Measurements from ENCODE around the gene DRD4.

DNA sequence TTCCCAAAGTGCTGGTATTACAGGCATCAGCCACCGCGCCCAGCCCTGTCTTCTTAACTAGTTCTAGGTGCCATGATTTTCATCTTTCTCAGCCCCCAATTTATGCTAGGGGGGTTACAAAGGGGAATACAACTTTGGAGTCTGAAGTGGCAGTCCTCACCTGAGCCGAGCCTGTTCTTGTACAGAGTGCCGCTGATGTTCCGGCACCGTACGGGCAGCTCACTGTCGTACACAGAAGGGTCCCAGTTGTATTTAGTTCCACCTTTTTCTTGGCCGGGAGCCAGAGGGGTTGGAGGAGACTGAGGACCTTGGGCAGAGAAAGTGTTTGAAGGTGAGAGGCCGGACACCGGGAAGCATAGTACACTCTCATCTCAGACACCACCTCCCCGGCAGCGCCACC, 50.7 kb downstream of the DRD4 start:
- TF ChIP-seq, protein P1, sequence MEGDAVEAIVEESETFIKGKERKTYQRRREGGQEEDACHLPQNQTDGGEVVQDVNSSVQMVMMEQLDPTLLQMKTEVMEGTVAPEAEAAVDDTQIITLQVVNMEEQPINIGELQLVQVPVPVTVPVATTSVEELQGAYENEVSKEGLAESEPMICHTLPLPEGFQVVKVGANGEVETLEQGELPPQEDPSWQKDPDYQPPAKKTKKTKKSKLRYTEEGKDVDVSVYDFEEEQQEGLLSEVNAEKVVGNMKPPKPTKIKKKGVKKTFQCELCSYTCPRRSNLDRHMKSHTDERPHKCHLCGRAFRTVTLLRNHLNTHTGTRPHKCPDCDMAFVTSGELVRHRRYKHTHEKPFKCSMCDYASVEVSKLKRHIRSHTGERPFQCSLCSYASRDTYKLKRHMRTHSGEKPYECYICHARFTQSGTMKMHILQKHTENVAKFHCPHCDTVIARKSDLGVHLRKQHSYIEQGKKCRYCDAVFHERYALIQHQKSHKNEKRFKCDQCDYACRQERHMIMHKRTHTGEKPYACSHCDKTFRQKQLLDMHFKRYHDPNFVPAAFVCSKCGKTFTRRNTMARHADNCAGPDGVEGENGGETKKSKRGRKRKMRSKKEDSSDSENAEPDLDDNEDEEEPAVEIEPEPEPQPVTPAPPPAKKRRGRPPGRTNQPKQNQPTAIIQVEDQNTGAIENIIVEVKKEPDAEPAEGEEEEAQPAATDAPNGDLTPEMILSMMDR (IDR thresholded peaks at IDR 0.05) = no peak
- TF ChIP-seq POLR2AphosphoS5 (IDR thresholded peaks at IDR 0.05) = no peak
- no peak for TF ChIP-seq POLR2A (IDR thresholded peaks at IDR 0.05)

Measured in prostate gland (tissue), 2 donors.